ENCODE measurements around the gene SPSB2.
"Not testable (repeated sequence)": the region's sequence is repeated elsewhere in the genome, so short reads cannot be mapped to it uniquely, and the experiment has no call there.

SPSB2 gene

GRCh38 chr12:6899837-6900519, 26.9 kb upstream of the SPSB2 start:
- no peak for DNase-seq

DNA sequence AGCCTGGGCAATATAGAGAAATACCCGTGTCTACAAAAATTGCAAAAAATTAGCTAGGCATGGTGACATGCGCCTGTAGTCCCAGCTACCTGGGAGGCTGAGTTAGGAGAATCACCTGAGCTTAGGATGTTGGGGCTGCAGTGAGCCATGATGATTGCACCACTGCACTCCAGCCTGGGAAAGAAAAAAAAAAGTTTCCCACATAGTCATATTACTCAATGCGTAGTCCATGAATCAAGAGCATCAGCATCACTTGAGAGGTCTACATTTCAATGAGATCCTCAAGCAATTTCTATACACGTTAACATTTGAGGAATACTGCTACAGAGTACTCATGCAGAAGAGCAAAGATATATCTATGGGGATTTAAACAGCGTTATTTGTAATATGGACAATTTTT, 26.3 kb upstream of the SPSB2 start:
- no peak for DNase-seq

DNA sequence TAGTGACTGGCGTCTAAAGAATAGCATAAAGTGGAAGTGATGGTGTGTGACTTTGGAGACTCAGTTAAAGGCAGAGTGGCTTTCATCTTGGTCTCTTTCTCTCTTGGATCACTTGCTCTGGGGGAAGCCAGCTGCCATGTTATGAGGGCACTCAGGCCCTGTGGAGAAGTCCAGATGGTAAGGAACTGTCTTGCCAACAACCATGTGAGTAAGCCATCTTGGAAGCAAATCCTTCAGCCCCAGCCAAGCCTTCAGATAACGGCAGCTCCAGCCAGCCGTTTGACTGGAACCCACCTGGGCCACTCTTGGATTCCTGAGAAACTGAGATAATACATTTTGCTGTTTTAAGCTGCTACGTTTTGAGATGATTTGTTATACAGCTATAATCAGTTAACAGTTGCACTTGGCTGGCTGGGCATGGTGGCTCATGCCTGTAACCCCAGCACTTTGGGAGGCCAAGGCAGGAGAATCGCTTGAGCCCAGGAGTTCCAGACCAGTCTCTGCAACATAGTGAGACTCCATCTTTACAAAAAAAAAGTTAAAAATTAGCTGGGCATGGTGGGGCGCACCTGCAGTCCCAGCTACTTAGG, 23.8 kb upstream of the SPSB2 start:
- no peak for DNase-seq

DNA sequence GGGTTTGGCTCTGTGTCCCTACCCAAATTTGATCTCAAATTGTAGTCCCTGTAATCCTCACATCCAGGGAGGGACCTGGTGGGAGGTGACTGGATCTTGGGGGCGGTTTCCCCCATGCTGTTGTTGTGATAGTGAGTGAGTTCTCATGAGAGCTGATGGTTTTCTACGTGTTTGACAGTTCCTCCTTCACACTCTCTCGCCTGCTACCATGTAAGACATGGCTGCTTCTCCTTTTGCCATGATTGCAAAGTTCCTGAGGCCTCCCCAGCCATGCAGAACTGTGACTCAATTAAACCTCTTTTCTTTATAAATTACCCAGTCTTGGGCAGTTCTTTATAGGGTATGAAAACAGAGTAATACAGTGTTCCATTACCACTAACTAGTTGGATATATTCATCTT, 21.2 kb upstream of the SPSB2 start:
- no peak for DNase-seq

DNA sequence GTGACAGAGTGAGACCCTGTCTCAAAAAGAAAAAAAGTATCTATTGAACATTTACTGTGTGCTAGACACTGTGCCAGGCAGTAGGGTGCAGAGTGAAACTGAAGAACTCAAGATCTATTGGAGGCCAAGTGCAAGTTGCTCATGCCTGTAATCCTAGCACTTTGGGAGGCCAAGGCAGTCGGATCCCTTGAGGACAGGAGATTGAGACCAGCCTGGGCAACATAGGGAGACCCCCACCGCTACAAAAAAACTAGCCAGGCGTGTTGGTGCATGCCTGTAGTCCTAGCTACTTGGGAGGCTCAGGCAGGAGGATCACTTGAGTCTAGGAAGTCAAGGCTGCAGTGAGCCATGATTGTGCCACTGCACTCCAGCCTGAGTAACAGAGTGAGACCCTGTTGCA, 19.6 kb upstream of the SPSB2 start:
- DNase-seq = not testable (repeated sequence)

DNA sequence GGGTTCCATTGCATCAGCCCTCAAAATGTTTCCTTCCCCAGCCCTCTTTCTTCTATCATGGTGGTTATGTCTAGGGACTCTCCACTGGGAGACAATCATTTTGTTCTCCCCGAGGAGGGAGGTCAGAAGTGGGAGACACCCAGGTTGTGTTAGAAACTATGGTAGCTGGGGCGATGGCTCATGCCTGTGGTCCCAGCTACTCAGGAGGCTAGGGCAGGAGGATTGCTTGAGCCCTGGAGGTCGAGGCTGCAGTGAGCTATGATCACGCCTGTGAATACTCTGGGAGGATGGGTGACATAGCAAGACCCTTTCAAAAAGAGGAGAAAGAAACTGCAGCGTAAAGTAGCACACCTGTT, 18.5 kb upstream of the SPSB2 start:
- DNase-seq = no peak

DNA sequence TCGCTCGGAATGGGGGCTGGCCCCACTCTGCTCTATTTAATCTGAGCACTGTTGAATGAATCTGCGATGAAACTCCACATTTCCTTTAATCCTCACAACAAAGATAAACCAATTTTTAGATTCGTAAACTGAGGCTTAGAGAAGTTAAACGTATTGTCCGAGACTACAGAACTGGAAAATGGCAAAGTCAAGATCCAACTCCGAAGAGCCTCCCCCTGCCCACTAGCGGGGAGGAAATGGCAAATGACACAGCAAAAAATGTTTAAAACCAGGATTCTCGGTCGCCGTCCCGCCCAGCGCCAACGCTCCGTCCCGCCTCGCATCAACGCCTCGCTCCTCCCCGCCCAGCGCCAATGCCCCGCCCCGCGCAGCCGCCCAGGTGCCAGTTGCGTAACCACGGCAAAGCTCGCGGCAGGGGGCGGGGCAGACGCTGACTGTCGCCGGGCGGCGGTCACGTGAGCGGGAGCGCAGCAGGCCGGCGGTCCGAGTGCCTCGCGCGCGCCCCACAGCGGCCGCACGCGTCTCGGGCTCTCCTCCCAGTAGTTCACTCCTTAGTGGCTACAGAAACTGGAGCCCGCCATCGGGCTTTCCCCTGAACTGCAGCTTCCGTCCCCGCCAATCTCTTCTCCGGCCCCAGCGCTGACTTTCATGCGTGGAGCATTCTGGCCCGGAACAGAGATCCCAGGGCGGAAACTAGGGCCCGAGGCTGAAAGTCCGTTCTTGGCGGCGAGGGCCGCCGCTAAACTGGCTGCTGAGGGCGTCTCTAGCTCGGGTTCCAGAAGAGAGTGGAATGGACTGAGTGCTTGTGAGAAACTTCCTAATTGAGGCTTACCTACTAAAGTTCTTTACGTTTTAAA, 17.9 kb upstream of the SPSB2 start:
- peak; percentile 89 for DNase-seq

DNA sequence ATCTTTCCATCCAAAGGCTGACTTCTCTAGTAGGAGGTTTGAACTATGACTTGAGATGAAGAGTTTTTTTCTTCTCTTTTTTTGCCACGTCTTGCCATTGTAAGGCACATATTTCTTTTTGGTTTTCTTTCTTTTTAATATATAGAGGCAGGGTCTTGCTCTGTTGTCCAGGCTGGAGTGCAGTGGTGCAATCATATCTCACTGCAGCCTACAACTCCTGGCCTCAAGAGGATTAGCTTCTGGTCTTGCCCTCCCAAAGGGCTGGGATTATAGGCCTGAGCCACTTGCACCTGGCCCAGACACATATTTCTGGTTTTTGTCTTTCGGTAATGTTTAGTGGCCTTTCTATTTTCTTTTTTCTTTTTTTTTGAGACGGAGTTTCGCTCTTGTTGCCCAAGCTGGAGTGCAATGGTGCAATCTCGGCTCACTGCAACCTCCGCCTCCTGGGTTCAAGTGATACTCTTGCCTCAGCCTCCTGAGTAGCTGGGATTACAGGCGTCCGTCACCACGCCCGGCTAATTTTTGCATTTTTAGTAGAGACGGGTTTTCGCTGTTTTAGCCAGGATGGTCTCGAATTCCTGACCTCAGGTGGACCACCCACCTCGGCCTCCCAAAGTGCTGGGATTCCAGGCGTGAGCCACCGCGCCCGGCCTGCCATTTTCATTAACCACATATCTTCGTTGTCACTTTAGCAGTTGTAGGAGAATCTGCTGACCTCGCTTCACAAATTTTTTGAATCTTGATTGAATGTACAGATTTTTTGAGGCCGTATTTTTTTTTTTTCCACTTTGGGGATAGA, 16.9 kb upstream of the SPSB2 start:
- DNase-seq = not testable (repeated sequence)

GRCh38 chr12:6888794-6889193, 15.7 kb upstream of the SPSB2 start:
- not testable (repeated sequence) for DNase-seq

GRCh38 chr12:6888360-6888759, 15.3 kb upstream of the SPSB2 start:
- DNase-seq = no peak

- DNase-seq = no peak
Observed at GRCh38 chr12:6887460-6887859, 14.4 kb upstream of the SPSB2 start.

- DNase-seq = not testable (repeated sequence)
Observed at GRCh38 chr12:6886206-6886999, 13.3 kb upstream of the SPSB2 start.

DNA sequence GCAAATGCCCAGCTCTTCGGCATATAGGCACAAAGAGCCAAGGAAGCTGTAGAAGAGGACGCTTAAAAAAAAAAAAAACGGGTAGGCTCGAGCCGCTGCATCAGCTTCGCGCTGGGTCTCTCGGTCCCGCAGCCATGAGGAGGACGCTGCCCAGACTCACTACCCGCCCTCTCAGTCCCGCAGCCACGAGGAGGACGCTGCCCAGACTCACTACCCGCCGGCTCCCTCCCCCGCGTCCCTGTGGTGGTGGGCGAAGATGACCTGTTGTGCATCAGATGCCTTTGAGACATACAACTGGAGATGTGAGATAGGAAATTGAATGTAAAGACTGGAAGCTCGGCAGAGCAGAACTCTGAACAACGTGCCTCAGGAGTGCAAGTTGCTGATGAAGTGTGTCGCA, 11.4 kb upstream of the SPSB2 start:
- no peak for DNase-seq

DNA sequence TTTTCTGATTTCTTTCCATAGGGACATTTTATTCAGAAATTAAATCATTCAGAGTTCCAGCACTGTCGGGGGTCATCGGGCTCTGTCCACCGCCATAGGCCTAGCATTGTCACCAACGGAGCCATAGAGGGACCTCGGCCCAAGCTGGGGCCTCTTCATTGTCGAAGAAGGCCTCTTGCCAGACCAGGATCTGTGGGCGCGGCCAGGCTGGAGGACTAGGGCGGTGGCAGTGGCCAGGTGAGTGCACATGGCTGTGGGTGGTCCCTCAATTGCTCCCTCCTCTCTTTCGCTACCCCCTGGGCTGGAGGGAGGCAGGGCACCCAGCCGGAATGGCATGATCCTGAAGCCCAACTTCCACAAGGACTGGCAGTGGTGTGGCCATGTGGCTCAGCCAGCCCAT, 10.6 kb upstream of the SPSB2 start:
- no peak for DNase-seq

- no peak for DNase-seq
Observed at GRCh38 chr12:6883252-6883651, 10.1 kb upstream of the SPSB2 start.

DNA sequence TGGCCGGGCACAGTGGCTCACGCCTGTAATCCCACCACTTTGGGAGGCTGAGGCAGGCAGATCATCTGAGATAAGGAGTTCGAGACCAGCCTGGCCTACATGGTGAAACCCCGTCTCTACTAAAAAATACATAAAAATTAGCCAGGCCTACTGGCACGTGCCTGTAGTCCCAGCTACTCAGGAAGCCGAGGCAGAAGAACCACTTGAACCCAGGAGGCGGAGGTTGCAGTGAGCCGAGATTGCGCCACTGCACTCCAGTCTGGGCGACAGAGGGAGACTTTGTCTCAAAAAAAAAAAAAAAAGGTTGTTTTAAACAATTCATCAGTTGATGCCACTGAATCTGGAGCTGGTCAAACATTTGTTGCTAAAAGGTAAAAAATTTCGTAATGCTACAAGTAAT, 6.7 kb upstream of the SPSB2 start:
- not testable (repeated sequence) for DNase-seq

DNA sequence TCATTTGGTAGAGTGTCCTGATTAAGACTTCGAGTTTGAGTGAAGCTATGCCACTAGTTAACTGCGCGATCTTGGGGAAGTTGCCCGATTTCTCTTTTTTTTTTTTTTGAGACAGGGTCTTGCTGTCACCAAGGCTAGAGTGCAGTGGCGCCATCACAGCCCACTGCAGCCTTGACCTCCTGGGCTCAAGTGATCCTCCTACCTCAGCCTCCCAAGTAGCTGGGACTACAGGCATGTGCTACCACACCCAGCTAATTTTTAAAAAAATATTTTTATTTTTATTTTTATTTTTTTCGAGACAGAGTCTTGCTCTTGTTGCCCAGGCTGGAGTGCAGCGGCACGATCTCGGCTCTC, 889 bp upstream of the SPSB2 start:
- not testable (repeated sequence) for DNase-seq

- DNase-seq = no peak
Observed at GRCh38 chr12:6872073-6873048, 742 bp downstream of the SPSB2 start.

GRCh38 chr12:6871052-6871957, 1.8 kb downstream of the SPSB2 start:
- DNase-seq = peak; percentile 21

- DNase-seq = not testable (repeated sequence)
Observed at GRCh38 chr12:6870304-6870703, 2.8 kb downstream of the SPSB2 start.
